Measurements from ENCODE around the gene FAM118B.

- TF ChIP-seq, protein P1, sequence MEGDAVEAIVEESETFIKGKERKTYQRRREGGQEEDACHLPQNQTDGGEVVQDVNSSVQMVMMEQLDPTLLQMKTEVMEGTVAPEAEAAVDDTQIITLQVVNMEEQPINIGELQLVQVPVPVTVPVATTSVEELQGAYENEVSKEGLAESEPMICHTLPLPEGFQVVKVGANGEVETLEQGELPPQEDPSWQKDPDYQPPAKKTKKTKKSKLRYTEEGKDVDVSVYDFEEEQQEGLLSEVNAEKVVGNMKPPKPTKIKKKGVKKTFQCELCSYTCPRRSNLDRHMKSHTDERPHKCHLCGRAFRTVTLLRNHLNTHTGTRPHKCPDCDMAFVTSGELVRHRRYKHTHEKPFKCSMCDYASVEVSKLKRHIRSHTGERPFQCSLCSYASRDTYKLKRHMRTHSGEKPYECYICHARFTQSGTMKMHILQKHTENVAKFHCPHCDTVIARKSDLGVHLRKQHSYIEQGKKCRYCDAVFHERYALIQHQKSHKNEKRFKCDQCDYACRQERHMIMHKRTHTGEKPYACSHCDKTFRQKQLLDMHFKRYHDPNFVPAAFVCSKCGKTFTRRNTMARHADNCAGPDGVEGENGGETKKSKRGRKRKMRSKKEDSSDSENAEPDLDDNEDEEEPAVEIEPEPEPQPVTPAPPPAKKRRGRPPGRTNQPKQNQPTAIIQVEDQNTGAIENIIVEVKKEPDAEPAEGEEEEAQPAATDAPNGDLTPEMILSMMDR (IDR thresholded peaks at IDR 0.05) = no peak
- TF ChIP-seq POLR2AphosphoS5 (IDR thresholded peaks at IDR 0.05) = no peak
Observed at GRCh38 chr11:126282361-126282735, 70.8 kb downstream of the FAM118B start.

Data from stomach (tissue), 4 donors.